ENCODE data around the gene CT45A3.
"Not testable (repeated sequence)": the region's sequence is repeated elsewhere in the genome, so short reads cannot be mapped to it uniquely, and the experiment has no call there.

CT45A3 gene

GRCh38 chrX:135768091-135768490 lies at the start of gene CT45A3:
Gene CT45A3, minus strand, starts transcription at chrX:135768191. Its CDS starts 3,747 bp downstream, at chrX:135764444.
- H3K4me1 Mint-ChIP-seq, H3K4me3 Mint-ChIP-seq, CTCF ChIA-PET, H3K27me3 Mint-ChIP-seq, H3K9me3 Mint-ChIP-seq, H3K36me3 Mint-ChIP-seq, H3K27ac Mint-ChIP-seq, DNase-seq: not testable (repeated sequence)

- DNase-seq, H3K9me3 Mint-ChIP-seq, H3K27ac Mint-ChIP-seq, CTCF ChIA-PET, H3K27me3 Mint-ChIP-seq, H3K4me1 Mint-ChIP-seq, H3K36me3 Mint-ChIP-seq, H3K4me3 Mint-ChIP-seq: not testable (repeated sequence)
Observed at GRCh38 chrX:135802687-135803086, 34.7 kb upstream of the CT45A3 start, which contains the start of gene CT45A6. Gene CT45A6, minus strand, starts transcription at chrX:135802787. Its CDS starts 3,794 bp downstream, at chrX:135798993.

DNA sequence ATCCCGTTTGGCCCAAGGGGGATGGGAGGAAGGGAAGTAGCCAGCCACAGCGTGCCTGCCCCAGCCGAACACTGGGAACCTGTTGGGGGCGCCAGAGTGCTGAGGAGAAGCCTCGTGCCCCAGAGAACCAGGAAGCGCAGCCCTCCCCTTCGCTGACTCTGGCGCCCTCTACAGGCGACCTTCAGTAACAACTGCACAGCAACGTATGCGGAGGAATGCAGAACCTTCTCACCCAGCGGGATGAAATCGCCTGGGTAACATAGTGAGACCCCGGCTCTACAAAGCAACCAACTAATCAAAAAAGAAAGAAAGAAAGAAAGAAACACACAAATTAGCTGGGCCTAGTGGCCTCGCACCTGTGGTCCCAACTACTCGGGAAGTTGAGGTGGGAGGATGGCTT lies 17.4 kb upstream of the CT45A3 start, which contains the start of gene CT45A5:
Gene CT45A5, minus strand, starts transcription at position 101 of the 400 bp plus-strand sequence. CDS start 3,774 bp downstream, outside the sequence.
- not testable (repeated sequence) for H3K27me3 Mint-ChIP-seq

DNA sequence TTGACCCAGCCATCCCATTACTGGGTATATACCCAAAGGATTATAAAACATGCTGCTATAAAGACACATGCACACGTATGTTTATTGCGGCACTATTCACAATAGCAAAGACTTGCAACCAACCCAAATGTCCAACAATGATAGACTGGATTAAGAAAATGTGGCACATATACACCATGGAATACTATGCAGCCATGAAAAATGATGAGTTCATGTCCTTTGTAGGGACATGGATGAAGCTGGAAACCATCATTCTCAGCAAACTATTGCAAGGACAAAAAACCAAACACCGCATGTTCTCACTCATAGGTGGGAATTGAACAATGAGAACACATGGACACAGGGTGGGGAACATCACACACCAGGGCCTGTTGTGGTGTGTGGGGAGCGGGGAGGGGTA lies 23.3 kb downstream of the CT45A3 start:
- H3K36me3 Mint-ChIP-seq, H3K27ac Mint-ChIP-seq, CTCF ChIA-PET, DNase-seq, H3K4me3 Mint-ChIP-seq, H3K27me3 Mint-ChIP-seq, H3K9me3 Mint-ChIP-seq, H3K4me1 Mint-ChIP-seq: not testable (repeated sequence)

More for the DNA sequence above, 17.4 kb upstream of the CT45A3 start, which contains the start of gene CT45A5:
- H3K36me3 Mint-ChIP-seq, H3K27ac Mint-ChIP-seq, H3K4me3 Mint-ChIP-seq, H3K9me3 Mint-ChIP-seq, DNase-seq, CTCF ChIA-PET, H3K4me1 Mint-ChIP-seq: not testable (repeated sequence)

- CTCF ChIA-PET: interaction anchor here (0.9 to 2.5 kb wide), 2 partner anchors 27 to 190 kb away, joined by 3 to 11 read pairs; no protein-coding TSS in a partner anchor
- Mint-ChIP-seq H3K27me3 (peaks cover 8% of the 10 kb centered on the region), H3K4me3 (no peak overlapping the region), H3K4me1 (no peaks in the 10 kb centered on the region), H3K9me3 (no peaks in the 10 kb centered on the region), H3K27ac (no peak overlapping the region), H3K36me3 (no peaks in the 10 kb centered on the region)
- DNase-seq: no peak
Observed at GRCh38 chrX:135741192-135741715, 26.7 kb downstream of the CT45A3 start.

- H3K4me1 Mint-ChIP-seq: no peaks in the 10 kb centered on the region
- CTCF ChIA-PET: interaction anchor here (0.9 to 2.5 kb wide), 2 partner anchors 26 to 190 kb away, joined by 3 to 11 read pairs; no protein-coding TSS in a partner anchor
- H3K4me3 Mint-ChIP-seq: peak overlapping the region; percentile 37
- no peaks in the 10 kb centered on the region for H3K9me3 Mint-ChIP-seq
- H3K36me3 Mint-ChIP-seq: no peaks in the 10 kb centered on the region
- H3K27me3 Mint-ChIP-seq: peaks cover 8% of the 10 kb centered on the region
- peak; percentile 64 for DNase-seq
- no peak overlapping the region for H3K27ac Mint-ChIP-seq
Observed at GRCh38 chrX:135740681-135741149, 27.3 kb downstream of the CT45A3 start.

DNA sequence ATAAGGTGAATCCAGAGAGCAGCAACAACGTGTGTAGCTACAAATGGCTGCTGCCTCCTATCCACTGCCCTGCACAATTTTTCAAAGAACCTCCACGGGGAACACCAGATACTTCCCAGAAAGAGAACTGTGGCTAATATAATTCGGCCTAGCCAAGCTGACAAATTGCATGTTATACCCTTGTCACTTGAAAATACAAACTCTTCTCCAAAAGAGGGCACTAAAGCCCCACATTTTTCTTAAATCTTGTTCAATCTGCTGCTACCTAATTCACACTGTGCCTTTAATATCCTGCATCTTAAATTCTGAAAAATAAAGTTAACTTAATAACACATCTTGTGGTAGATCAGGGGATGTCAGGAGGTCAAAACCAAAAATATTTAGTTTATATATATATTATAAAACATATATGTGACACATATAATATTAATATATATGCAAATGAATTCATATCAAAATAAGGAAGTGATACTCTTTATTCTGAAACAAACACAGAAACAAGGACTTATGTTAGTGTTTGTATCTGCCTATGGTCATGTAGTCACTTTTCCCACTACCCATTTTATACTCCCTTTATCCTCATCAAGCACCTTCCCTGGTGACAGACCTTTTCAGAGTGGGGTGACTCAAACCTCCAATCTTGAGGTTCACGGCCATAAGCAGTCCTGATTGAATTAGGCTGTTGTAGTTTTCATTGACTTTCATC lies 30.5 kb downstream of the CT45A3 start:
- DNase-seq: no peak
- Mint-ChIP-seq H3K27ac (no peak overlapping the region), H3K36me3 (no peaks in the 10 kb centered on the region), H3K4me1 (no peaks in the 10 kb centered on the region), H3K9me3 (no peaks in the 10 kb centered on the region), H3K27me3 (peaks cover 8% of the 10 kb centered on the region), H3K4me3 (no peak overlapping the region)
- CTCF ChIA-PET: no interaction called here

DNA sequence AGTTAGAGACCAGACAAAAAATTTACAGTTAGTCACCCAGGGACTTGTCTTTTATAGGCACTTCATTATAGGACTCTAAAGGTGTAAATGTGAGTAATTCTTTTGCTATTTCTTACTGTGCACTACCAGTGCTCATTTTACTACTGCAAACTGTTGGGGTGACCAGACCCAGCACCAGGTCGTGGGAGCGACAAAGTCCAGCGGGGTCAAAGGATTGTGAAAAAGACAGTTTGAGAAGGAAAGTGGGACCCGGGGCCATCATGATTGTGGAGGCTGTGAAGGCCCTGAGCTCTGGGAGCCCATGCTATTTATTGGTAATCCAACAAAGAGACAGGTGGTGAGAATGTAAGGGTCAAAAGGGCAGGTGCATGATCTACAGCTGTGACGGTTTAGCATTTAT lies 33.3 kb downstream of the CT45A3 start:
- DNase-seq, H3K36me3 Mint-ChIP-seq, H3K4me1 Mint-ChIP-seq, H3K9me3 Mint-ChIP-seq, H3K27ac Mint-ChIP-seq, H3K4me3 Mint-ChIP-seq, CTCF ChIA-PET, H3K27me3 Mint-ChIP-seq: not testable (repeated sequence)

GRCh38 chrX:135713795-135714194 lies 54.2 kb downstream of the CT45A3 start:
- Mint-ChIP-seq H3K4me3 (no peak overlapping the region), H3K27ac (no peak overlapping the region), H3K36me3 (no peaks in the 10 kb centered on the region), H3K4me1 (no peaks in the 10 kb centered on the region), H3K9me3 (no peaks in the 10 kb centered on the region), H3K27me3 (no peaks in the 10 kb centered on the region)
- DNase-seq: no peak
- CTCF ChIA-PET: interaction anchor here (0.6 kb wide), 1 partner anchor 27 kb away, joined by 3 read pairs; no protein-coding TSS in a partner anchor

DNA sequence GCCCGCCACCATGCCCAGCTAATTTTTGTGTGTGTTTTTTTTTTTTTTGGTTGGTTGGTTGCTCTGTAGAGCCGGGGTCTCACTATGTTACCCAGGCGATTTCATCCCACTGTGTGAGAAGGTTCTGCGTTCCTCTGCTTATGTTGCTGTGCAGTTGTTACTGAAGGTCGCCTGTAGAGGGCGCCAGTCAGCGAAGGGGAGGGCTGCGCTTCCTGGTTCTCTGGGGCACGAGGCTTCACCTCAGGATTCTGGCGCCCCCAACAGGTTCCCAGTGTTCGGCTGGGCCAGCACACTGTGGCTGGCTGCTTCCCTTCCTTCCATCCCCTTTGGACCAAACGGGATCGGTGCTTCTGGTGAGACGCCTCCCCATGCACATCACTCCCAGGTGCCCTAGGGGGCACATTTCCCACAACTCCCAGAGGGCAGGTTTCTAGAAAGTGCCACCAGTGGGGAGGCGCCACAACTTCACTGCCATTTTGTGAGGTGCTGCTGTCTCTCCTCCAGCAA lies 54.8 kb downstream of the CT45A3 start, which contains the start of gene CT45A1:
Gene CT45A1, plus strand, starts transcription at position 457 of the 507 bp plus-strand sequence. CDS start 5,302 bp downstream, outside the sequence.
- H3K27ac Mint-ChIP-seq, H3K4me3 Mint-ChIP-seq, H3K4me1 Mint-ChIP-seq, H3K9me3 Mint-ChIP-seq, CTCF ChIA-PET, H3K36me3 Mint-ChIP-seq, H3K27me3 Mint-ChIP-seq: not testable (repeated sequence)
- DNase-seq: peak; percentile 27

All from activated naive CD4-positive, alpha-beta T cell treated with anti-CD3 and anti-CD28 coated beads, Interleukin-2, amount 10 ng/mL, durations not matched to agents 7 days and 5 days (primary cell).